Loucy (cell line): ENCODE results near the gene LHFPL2.
"Not testable (repeated sequence)": the region's sequence is repeated elsewhere in the genome, so short reads cannot be mapped to it uniquely, and the experiment has no call there.

Experiments used
- H2AFZ ChIP-seq: fragments of 200-600 bp; sonication (generic); 2 replicates; pipeline ENCODE4 v1.6.0; 2016; ENCODE audit warnings: antibody characterized with exemption, mild to moderate bottlenecking, low read length, moderate library complexity
- H3F3A ChIP-seq: fragments of 200-600 bp; 2 replicates; pipeline ENCODE4 v1.6.0; 2016; ENCODE audit warnings: antibody characterized with exemption, low read depth, mild to moderate bottlenecking
- H3K27me3 ChIP-seq: fragments of 200-600 bp; sonication (generic); 2 replicates; pipeline ENCODE4 v1.6.1; 2014; ENCODE audit warnings: low read length, mild to moderate bottlenecking; ENCODE audit not compliant: insufficient read depth, poor library complexity, severe bottlenecking
- H3K36me3 ChIP-seq: fragments of 200-600 bp; sonication (generic); 2 replicates; pipeline ENCODE4 v1.6.1; 2016; ENCODE audit warnings: low read length; ENCODE audit not compliant: insufficient read depth
- H3K4me1 ChIP-seq: fragments of 200-600 bp; sonication (generic); 2 replicates; pipeline ENCODE4 v1.5.1; 2014; ENCODE audit warnings: low read length, mild to moderate bottlenecking; ENCODE audit not compliant: insufficient read depth, poor library complexity, severe bottlenecking
- H3K4me2 ChIP-seq: fragments of 200-600 bp; sonication (generic); 2 replicates; pipeline ENCODE4 v1.6.0; 2014; ENCODE audit warnings: antibody characterized with exemption, low read length, low read depth, mild to moderate bottlenecking; ENCODE audit not compliant: poor library complexity, severe bottlenecking
- H3K4me3 ChIP-seq: fragments of 200-600 bp; sonication (generic); 2 replicates; pipeline ENCODE4 v1.5.1; 2014; ENCODE audit warnings: low read length, mild to moderate bottlenecking, mixed read lengths; ENCODE audit not compliant: poor library complexity, severe bottlenecking
- H3K79me2 ChIP-seq: fragments of 200-600 bp; sonication (generic); 2 replicates; pipeline ENCODE4 v1.6.1; 2014; ENCODE audit warnings: low read length; ENCODE audit not compliant: insufficient read depth
- H3K9ac ChIP-seq: fragments of 200-600 bp; sonication (generic); 2 replicates; pipeline ENCODE4 v1.6.0; 2014; ENCODE audit warnings: mild to moderate bottlenecking, low read depth, low read length, moderate library complexity; ENCODE audit not compliant: poor library complexity, severe bottlenecking
- H3K9me2 ChIP-seq: fragments of 200-600 bp; sonication (generic); replicated peaks from 2 replicates; pipeline ENCODE4 v1.6.1; 2016; ENCODE audit warnings: low read depth, low read length, mixed read lengths
- H3K9me3 ChIP-seq: fragments of 200-600 bp; sonication (generic); 2 replicates; pipeline ENCODE4 v1.6.1; 2014; ENCODE audit warnings: mild to moderate bottlenecking, antibody characterized with exemption, low read length, low read depth; ENCODE audit not compliant: insufficient read depth
- H4K20me1 ChIP-seq: fragments of 200-600 bp; sonication (generic); 2 replicates; pipeline ENCODE4 v1.6.0; 2014; ENCODE audit warnings: antibody characterized with exemption, low read length, mild to moderate bottlenecking; ENCODE audit not compliant: insufficient read depth, poor library complexity, severe bottlenecking
- CTCF ChIP-seq: fragments of 200-600 bp; sonication (generic); conservative IDR thresholded peaks from 2 replicates; pipeline ENCODE4 v1.5.1; 2014; ENCODE audit warnings: mild to moderate bottlenecking, antibody characterized with exemption, low read length
- EZH2phosphoT487 ChIP-seq: fragments of 200-600 bp; IDR thresholded peaks from 2 replicates; pipeline ENCODE4 v1.6.1; 2018; ENCODE audit warnings: antibody characterized with exemption, mild to moderate bottlenecking, moderate library complexity, borderline replicate concordance

Gene LHFPL2

DNA sequence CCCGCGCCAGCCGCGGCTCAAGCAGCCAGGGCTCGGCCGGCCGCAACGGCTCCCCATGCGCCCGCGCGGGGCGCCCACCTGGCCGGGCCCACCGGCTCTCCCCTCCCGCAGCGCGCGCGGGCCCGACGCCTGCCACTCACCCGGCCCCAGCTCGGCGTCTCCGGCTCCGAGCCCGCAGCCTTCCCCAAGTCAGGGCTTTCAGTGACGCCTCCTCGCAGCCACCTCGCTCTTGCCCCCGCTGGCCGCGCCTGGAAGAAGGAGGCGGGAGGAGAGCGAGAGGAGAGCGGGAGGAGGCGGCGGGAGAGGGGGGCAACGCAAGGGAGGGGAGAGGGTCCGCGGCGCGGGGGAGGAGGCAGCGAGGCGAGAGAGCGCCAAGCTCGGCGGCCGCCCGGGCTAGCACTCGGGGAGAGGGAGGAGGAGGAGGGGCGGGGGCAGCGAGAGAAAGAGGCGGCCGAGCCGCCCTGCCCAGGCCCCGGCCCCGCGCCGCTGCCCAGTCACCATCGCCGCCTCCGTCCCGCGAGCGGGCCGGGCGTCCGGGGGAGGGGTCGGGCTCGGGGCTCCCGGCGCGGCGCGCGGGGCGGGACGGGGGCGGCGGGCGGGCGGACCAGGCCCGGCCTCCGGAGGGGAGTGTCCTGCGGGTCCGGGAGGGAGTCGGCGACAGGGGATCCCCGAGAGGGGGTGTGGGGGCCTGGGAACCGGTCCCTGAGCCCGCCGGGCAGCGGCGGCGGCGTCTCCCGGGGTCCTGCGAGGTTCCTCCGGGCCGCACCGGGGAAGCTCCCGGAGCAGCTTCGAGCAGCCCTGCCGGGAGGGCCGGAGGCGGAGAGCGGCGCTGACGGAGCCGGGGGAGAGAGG, at the start of gene LHFPL2:
Gene LHFPL2, minus strand, starts transcription at position 414 of the 852 bp plus-strand sequence. CDS start 138,559 bp downstream, outside the sequence.
- Histone ChIP-seq H3K27me3 (peaks cover 8% of the 10 kb centered on the region), H3F3A (0 out of 2 replicates have a peak, but pooled peaks cover 4% of the 10 kb centered on the region), H3K9ac (peak within 1 kb of the TSS; percentile 42), H2AFZ (peak within 1 kb of the TSS; percentile 69; the same call in 1 of the 2 replicates), H3K4me3 (peak within 1 kb of the TSS; percentile 73), H3K4me1 (peaks cover 17% of the 10 kb centered on the region), H3K4me2 (peak within 1 kb of the TSS; percentile 91), H3K36me3 (no peaks in the 10 kb centered on the region), H3K9me3 (no peaks in the 10 kb centered on the region), H3K79me2 (no peaks in the 10 kb centered on the region), H3K9me2 (no peaks in the 10 kb centered on the region), H4K20me1 (no peaks in the 10 kb centered on the region)
- TF ChIP-seq EZH2phosphoT487, result no peak
- no peak for TF ChIP-seq CTCF

DNA sequence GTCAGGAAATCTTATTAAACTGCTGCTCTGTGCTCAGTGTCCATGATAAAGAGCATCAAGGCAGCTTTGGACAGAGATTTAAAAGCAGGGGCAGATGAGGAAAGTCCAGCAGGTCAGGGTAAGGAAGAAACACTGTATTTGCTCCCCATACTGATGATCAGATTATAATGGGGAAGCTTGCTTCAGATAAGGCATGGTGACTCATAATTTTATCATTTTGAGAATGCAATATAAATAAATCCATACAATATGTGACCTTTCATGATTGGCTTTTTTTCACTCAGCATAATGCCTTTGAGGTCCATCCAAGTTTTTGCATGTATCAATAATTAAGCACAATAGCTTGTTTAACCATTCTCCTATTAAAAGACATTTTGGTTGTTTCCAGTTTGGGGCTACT, 48.1 kb upstream of the LHFPL2 start:
- H3K79me2 ChIP-seq, result no peaks in the 10 kb centered on the region
- no peaks in the 10 kb centered on the region for H3K27me3 ChIP-seq
- TF ChIP-seq EZH2phosphoT487 (no peak), CTCF (no peak)
- H3K9me2 ChIP-seq, result no peaks in the 10 kb centered on the region
- H3F3A ChIP-seq, result no peaks in the 10 kb centered on the region
- H4K20me1 ChIP-seq, result no peaks in the 10 kb centered on the region
- no peak overlapping the region for H3K4me3 ChIP-seq
- no peak overlapping the region for H2AFZ ChIP-seq
- no peaks in the 10 kb centered on the region for H3K36me3 ChIP-seq
- H3K4me1 ChIP-seq, result no peaks in the 10 kb centered on the region
- H3K9ac ChIP-seq, result no peak overlapping the region
- H3K9me3 ChIP-seq, result no peaks in the 10 kb centered on the region; the same call in 1 of the 2 replicates
- no peak overlapping the region for H3K4me2 ChIP-seq

DNA sequence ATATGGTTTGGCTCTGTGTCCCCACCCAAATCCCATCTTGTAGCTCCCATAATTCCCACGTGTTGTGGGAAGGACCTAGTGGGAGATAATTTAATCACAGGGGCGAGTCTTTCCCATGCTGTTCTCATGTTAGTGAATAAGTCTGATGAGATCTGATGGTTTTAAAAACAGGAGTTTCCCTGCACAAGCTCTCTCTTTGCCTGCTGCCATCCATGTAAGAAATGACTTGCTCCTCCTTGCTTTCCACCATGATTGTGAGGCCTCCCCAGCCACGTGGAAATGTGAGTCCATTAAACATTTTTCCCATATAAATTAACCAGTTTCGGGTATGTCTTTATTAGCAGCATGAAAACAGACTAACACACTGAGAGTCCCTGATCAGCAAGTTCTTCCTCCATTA, 47.5 kb upstream of the LHFPL2 start:
- not testable (repeated sequence) for H3K9me3 ChIP-seq, H3K9me2 ChIP-seq, H3K4me1 ChIP-seq, H3F3A ChIP-seq, H3K36me3 ChIP-seq, H2AFZ ChIP-seq, H3K79me2 ChIP-seq, H4K20me1 ChIP-seq, H3K4me3 ChIP-seq, H3K27me3 ChIP-seq, H3K4me2 ChIP-seq, H3K9ac ChIP-seq

GRCh38 chr5:78693339-78693738, 44.8 kb upstream of the LHFPL2 start:
- no peaks in the 10 kb centered on the region for H3K36me3 ChIP-seq
- no peak overlapping the region for H3K4me3 ChIP-seq
- no peaks in the 10 kb centered on the region for H3K4me1 ChIP-seq
- no peak overlapping the region for H2AFZ ChIP-seq
- H3K4me2 ChIP-seq, result no peak overlapping the region
- TF ChIP-seq CTCF (no peak), EZH2phosphoT487 (no peak)
- H3K9me3 ChIP-seq, result no peaks in the 10 kb centered on the region; the same call in 1 of the 2 replicates
- no peaks in the 10 kb centered on the region for H4K20me1 ChIP-seq
- no peak overlapping the region for H3K9ac ChIP-seq
- H3F3A ChIP-seq, result no peaks in the 10 kb centered on the region
- H3K79me2 ChIP-seq, result no peaks in the 10 kb centered on the region
- H3K9me2 ChIP-seq, result no peaks in the 10 kb centered on the region
- H3K27me3 ChIP-seq, result no peaks in the 10 kb centered on the region
